NCI-H1048 (cell line): ENCODE data around the gene NOX5.

Experiments
- DNase-seq: peaks from one replicate; lab custom pipeline; 2025; lab: John Stamatoyannopoulos, UW

Gene NOX5

DNA sequence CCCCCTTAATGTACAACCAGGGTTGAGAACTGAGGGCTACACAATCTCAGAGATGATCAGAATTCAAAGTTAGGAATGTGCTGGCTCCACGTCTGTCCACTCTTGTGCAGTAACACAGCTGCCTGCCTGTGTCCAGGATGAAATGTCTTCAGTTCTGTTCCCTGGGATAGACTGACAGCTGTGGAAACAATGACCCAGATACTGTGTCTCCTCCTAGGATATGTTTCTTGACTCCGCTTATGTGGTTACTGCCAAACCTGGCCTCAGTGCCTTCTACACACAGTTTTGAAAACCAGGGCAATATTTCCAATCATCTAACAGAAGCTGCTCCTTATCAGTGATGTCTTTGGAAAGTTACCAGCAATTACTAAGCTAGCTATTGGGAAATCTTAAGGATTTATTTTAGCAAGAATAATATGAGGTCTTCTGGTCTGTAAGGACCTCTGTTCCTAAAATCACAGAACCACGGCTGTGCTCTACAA is 67.6 kb downstream of the NOX5 start:
- no peak for DNase-seq

DNA sequence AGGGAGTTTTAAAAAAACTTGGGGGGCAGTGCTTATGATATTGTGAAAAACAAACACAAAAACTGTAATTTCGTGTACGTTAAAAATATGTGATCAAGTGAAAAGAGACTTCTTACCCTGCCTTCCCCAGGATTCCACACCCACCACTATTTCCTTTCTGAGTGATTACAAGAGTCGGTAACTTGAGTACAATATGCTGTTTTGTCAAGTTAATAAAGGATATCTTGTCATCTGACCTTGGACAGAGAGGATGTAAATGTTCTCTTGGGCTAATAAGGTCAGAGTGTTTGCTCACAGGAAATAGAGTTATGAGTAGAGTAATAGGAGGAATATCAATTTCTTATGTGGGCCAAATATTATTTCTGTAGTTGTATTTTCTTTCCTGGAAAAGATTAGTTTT is 68.1 kb downstream of the NOX5 start:
- DNase-seq: no peak

DNA sequence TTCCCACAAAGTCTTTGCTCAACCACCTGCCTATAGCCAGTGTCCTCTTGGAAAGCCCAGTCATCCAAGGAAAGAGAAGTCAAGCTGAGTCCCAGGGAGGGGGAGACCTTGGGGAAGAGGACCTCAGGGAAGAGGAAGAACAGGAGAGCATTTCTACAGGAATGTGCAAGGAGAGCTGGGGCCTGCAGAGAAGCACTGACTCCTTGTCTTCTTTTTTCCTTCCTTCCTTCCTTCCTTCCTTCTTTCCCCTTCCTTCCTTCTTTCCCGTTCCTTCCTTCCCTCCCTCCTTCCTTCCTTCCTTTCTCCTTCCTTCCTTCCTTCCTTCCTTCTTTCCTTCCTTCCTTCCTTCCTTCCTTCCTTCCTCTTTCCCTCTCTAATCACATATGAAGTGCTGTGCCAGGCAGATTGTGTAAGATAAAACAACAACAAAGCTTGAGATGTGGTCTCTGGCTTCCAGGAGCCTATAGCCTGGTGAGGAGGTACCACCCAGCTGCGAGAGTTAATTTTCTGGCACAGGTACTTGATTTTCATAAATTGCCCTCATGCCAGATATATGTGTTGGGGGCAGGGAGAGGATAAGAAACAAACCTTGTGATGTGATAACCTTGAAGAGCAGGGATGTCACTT is 70.0 kb downstream of the NOX5 start:
- no peak for DNase-seq

DNA sequence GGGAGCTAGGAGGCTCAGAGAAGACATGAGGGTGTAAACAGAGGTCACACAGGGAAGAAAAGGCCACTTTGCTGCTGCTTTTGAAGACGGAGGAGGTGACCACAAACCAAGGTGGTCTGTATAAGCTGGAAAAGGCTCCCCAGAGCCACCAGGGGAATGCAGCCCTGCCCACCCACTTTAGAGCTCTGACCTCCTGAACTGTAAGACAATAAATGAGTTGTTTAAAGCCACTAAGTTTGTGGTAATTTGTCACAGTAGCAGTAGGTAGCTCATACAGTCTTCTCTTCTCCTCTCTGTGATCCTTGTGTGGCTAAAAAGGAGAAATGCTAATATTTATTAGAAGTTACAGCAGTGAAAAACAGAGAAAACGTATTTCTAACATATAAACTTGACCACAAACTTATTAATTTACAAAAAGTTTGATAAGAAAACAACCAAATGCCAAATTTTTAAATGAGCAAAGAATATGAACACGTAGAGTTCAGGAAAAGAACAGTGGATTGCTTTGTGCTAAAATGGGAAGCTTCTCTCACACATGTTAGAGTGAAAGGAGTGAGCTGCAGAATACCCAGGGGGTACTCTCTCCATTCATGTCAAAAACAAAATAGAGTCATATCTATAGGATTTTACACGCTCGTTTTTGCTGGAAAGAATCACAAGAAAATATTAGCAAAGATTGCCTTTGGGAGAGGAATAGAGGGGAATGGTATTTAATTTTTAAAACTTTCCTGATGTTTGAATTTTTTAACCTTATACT is 71.0 kb downstream of the NOX5 start:
- no peak for DNase-seq

DNA sequence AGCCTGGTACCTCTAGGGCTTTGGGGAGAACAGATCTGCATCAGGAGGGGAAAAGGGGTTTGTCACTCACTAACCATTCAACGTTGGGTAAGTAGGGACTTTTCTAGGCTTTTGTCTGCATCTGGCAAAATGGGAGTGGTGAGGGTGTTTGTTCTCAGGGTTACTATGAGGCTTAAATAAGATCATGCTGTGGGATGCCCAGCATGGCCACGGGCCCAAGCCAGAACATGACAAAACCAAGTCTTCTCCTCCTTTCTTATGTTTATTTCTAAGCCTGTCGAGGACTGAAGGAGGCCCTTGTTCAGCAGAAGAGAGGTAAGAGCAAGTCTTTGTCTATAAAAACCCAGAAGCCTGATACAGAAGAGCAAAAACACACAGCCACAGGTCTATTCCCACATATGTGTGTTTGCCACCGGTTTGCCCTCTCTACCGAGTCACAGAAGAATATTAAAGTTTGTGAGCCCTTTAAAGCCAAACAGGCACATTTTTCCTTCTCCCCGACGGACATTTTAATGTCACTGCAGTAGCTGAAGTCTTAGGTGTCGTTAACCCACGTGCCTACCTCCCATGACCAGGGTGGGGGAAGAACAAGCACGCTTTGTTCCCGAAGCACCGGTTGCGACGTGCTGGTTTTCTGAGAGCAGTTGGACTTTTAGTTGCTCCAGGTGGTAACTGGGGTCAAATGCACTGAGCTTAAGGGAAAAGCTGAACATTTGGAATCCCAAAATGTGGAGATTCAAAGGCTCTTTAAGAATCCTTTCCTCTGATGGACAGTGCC is 72.1 kb downstream of the NOX5 start:
- DNase-seq: no peak

DNA sequence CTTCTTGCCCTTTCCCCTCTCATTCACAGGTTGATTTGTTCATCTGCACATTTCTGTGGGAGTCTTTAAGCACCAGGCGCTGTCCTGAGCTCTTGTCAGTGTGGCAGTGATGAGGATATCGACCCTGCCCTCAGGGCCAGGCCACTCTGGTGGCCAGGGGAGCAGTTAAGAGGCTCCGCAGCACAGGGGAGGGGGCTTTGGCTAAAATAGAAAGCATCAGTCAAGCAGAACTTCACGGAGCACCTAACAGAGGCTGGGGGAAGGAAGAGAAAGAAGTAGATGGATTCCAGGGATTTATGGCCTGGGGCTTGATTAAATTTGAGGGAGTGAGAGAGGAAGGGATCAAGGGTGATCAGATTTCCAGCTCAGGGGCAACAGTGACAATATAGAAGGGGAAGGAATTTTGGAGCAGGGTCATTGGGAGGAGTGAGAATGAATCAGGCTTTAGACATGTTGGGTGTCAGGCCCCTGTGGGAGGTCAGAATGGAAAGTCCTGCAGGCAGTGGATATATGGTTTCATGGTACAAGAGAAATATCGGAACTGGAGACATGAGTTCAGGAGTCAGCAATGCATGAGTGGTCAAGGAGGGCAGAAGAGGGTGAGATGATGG is 73.0 kb downstream of the NOX5 start:
- DNase-seq: no peak

DNA sequence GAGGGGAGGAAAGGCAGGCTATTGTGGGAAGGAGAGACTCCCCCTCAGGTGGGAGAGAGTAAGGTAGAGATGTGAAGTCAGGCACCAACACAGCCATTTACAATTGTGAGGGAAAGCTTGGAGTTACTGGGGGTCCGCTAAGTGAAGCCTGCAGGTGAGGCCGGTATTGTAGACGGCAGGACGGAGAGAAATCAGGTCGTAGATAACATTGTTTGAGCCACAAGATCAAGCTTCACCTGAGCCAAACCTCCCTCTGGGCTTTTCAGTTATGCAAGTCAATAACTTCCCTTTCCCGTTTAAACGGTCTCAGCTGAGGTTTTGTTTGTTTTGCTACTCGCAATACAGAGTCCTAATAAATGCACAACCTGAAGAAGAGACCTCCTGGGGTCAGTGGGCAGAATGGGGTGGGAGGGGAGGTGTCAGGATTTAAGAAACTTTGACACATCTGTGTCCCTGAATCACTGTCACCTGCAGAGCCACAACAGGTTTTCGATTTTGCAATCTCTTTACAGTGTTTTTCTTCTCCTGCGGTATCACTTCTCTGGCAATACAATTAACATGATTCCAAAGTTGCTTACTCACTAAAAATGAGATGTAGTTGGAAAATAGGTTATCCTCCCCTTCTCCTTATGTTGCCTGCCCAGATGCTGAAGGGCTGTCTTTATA is 73.9 kb downstream of the NOX5 start:
- DNase-seq: no peak

DNA sequence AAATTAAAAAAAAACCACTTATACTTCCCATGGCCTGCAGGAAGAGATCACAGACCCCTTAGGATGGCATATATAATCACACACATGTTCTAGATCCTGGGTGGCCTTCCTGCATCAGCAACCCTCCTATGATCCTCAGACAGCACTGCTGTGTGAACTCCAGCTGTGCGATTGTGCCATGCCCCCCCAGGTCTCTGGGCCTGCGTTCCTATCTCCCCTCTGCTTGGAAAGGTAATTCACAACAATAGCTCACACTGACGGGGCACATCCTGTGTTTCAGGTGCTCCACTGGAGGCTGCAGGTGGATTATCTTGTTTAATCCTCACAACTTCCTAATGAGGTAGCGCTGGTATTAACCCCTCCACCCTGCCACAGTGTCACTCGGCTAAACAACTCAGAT is 74.8 kb downstream of the NOX5 start:
- no peak for DNase-seq

DNA sequence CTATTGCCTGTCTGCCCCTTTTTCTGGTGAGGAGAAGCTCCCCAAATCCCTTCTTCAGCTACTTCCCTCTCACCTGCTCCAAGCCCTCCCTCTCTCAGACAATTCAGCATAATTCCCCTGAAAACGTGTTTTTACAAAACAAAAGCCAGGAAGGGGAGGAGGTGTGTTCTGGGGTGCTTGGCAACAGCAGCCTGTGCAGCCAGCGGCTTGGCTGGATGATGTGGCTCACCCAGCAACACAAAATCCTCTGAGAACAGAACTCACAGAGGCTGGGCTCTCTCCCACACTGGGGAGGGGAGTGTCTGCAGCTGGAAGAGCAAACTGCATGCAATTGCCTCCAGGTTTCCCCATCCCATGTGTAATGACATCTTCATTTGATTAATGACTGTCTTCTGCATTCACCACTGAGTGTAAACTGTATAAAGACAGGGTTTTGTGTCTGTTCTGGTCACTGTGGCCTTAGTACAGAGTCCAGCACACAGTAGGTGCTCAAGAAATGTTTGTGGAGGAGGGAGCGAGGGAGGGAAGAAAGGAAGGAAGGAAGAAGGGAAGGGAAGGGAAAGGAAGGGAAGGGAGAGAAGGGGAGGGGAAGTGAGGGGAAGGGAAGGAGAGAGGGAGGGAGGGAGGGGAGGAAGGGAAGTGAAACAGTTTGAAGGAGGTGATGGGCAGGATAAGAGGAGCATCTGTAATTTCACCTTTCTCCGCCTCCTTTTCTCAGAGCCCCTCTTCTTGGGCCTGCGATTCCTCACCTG is 75.9 kb downstream of the NOX5 start:
- no peak for DNase-seq

DNA sequence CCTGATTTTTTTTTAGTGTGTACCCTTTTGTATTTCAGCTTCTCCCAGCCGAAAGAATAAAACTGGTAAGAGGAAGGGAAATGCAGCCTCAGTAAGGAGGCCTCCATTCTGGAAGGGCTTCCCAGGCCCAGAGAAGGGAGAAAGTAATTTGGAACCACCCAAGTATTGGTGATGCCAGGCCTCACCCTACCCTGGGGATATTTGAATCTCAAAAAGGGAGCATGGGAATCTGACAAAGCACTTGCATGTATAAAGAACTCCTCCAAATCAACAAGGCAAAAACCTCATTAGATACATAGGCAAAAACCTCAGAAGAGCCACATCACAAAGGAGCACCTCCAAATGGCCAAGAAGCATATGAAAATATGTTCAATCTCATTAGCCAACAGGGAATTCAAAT is 77.2 kb downstream of the NOX5 start:
- DNase-seq: no peak

DNA sequence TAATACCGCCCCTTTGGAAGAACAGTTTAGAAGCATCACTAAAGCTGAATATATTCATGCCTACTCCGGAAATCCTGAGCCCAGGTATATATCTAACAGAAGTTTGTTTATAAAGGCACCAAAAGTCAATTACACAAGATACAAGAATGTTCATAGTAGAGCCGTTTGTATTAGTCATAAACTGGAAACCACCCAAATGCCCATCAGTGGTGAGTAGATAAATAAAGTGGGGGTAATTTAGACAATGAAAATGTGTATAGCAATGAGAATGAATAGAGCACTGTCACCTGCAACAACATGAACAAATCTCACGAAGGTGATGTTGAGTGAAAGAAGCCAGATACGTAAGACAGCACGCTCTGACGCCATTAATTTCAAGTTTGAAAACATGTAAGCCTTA is 77.7 kb downstream of the NOX5 start:
- DNase-seq: no peak

DNA sequence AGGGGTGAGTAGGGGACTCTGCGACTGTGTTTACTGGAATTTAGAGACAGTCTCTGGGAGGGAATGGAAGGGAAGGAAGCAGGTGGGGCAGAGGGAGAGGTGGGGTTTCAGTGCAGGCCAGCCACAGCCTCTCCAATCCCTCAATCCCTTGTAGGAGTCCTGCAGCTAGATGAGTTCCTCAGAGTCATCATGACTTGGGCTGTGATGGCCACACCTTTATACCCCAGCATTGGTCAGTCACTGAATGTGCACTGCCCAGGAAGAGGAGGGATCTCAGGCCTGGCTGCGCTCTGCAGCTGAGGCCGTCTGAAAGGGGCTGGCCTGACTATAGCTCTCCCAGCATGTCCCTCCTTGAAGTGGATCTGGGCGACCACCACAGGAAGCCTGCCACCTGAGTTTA is 78.6 kb downstream of the NOX5 start:
- no peak for DNase-seq

DNA sequence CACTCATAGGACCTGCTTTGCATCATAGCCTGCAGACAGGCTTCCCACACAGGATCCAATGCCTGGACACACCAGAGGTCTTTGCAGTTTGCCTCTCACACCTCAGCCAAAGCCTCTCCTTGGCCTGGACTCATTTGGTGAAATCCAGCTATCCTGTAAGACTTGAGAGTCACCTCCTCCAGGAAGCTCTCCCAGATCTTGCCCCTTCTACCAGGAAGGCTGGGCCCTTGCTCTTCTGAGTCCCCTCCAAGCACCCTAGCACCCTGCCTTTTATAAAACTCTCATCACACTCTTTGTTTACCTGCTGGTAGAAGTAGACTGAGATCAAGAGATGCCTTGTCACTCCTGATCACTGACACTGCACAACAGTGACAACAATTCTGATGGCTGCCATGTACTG is 79.1 kb downstream of the NOX5 start:
- DNase-seq: no peak

DNA sequence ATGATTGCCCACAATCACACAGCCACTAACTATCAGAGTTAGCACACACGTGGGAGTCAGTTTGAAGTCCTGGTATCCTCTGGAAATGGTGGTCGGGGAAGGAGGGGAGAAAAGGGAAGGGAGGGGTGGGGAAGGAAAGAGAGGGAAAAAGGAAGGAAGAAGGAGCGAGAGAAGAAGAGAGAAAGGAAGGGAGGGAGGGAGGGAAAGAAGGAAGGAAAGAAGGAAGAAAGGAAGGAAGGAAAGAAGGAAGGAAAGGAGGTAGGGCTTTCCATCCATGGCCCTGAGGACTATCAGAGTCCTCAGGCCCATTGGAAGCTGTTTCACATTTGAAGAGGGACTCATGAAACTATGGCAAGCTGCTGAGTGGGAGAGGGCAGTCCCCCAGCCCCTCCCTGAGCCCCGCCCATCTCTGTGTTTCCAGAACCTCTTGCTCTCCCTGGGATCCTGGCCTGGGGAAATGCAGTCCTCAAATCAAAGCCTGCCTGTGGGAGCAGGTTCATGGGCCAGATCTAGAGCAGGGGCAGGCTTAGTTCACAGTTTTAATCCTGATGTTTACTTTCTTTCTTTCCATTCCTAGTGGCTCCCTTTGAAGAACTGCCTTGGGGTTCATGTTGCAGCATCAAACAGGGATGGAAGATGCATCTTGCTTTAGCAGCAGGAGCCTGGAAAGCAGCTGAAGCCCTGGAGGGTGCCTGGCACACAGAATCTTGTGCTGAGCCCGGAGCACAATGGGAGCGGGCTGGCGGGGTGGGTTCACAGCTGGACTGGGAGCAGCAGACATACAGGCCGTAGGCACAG is 79.8 kb downstream of the NOX5 start:
- DNase-seq: no peak

DNA sequence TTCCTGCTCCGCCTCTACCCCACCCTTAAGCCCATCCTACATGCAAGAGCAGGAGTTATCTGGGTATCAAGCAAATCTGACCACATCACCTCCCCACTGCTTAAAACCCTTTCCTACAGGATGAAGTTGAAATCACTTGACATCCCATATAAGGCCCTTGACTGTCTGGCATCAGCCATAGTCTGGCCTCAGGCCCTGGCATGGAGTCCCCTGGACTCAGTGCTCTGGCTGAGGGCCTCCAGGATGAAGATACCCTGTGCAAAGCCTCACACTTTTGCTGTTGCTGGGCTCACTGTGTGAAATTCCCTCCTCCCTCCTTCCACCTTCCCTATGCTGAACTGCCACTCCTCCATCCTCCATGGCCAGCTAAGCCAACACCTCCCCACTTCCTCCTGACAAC is 80.8 kb downstream of the NOX5 start:
- no peak for DNase-seq

DNA sequence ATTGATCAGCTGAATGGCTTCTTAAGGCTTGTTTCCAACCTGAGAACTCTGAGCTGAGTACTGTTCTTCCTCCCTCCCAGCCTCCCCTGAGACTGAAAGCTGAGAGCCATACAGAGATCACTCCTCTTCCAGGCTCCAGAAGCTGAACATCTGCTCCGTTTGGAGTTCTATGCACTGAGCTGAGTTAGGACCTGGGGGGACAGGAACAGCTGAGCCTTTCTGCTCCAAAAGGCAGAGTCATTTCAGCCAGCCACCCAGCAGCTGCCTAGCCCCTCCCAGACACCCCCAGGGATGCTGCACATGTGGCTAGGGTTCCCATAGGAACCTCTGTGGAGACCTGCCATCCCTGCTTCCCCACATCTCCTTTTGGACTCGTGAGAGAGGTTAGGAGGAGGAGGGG is 81.7 kb downstream of the NOX5 start:
- no peak for DNase-seq

DNA sequence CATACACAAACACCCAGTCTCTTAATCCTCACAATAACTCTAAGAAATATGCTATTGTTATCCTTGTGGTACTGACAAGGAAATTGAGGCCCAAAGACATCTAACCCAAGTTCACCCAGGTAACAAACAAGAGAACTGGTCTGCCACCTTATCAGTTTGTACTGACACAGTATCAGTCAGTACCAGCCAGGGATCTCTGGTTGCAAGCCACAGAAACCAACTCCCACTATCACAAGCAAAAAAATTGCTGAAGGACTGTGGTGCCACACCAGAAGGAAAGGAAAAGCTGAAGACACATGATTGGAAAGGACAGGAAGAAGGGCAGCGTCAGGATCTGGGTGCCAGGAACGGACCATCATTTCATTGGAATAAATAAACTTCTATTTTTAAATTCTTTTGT is 82.1 kb downstream of the NOX5 start:
- no peak for DNase-seq

DNA sequence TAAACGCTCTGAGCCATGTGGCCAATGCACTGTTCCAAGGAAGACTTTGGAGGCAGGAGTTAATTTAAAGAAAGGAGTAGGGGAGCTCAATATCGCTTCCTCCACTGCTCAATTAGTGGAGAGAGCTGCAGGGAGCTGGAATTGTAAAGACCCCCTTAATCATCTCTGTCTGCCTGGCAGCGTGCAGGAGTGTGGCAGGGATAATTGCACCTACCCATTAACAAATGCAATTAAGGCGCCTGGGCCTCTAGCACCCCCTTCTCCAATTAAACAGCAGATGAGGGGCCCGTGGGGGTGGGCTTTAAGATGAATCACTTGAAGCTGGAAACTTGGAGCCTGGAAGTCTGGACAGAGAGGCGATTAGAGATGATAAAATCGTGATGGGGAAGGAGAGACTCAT is 84.3 kb downstream of the NOX5 start:
- no peak for DNase-seq

DNA sequence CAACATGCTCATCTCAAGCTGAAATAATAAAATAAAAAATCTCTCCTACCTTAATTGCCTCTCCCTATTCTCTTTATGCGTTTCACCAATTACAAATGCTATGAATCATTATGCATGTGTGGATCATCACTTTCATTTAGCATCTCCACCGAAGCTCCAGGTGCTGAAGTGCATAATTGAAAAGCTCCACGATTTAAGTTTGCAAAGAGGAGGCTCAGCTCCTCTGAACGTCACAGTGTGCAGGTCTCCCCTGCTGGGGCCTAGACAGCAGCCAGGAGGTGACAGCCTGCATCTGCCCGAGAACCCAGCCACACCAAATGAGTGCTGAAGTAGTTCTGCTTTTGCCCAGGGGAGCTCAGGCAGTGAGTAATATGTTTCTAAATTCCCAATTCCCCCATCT is 85.4 kb downstream of the NOX5 start:
- no peak for DNase-seq

DNA sequence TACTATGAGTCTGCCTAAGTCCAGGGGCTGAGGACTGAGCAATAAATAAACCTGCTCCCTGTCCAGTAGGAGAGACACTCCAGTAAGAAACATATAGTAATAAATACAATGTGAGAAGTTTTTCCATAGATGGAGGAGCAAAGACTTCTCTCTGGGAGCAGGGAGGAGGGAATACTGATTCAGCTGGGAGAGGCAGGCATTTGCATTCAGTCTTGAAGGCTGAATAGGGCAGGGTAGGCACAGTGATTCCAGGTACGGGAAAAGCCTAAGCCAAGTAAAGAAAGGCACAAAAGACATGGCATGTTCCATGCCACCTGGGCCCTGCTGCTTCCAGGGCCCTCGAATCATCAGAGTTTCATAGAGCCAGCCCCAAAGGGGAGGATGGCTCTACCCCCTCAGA is 86.3 kb downstream of the NOX5 start:
- DNase-seq: no peak
